ENCODE measurements around the gene VEGFB. TPM values are rescaled to one million over a fixed set of nuclear protein-coding genes. Genes with fewer than 3 reads are reported as not detected.

Gene VEGFB
- total RNA-seq, 1 experiment from 2014 or later = 47.5 TPM

- DNase-seq (ENCODE audit: low read depth, low spot score) (no peak), ATAC-seq (no peak)
- no peaks in the 10 kb centered on the region for H3K9me2 ChIP-seq (ENCODE audit: insufficient read depth)
- H3K9me3 ChIP-seq (ENCODE audit: control insufficient read depth in 1 of 2, insufficient read depth in 1 of 2, low read depth in 1 of 2, low read length in 2 of 2) = no peaks in the 10 kb centered on the region
- no peak overlapping the region for H3K4me3 ChIP-seq (replicated peaks in 1 of 2; ENCODE audit: low read depth in 1 of 2, low read length in 2 of 2)
- ChIA-PET CTCF (no interaction called here), POLR2A (no interaction called here), RAD21 (ENCODE audit: low non-redundant PET in 1 of 2, low total read pairs in 2 of 2, uncharacterized antibody in 2 of 2, unreplicated experiment in 2 of 2) (no interaction called here)
- H3K79me2 ChIP-seq (ENCODE audit: insufficient read depth, low read length) = peaks cover 18% of the 10 kb centered on the region
- no peaks in the 10 kb centered on the region for H4K20me1 ChIP-seq (ENCODE audit: insufficient read depth)
- no peak overlapping the region for H3K9ac ChIP-seq (ENCODE audit: low read length)
- H3K27me3 ChIP-seq (ENCODE audit: insufficient read depth, low read length) = no peaks in the 10 kb centered on the region
- H3K27ac ChIP-seq (ENCODE audit: low read depth, low read length) = no peak overlapping the region; the same call in 1 of the 2 replicates
- no TSS peak for BruUV-seq (replicated peaks)
- intact Hi-C loops (cut with micrococcal nuclease) = no loop called here
- no peak overlapping the region for H2AFZ ChIP-seq (ENCODE audit: low read depth, low read length, poor library complexity, severe bottlenecking)
- TF ChIP-seq ELF1 (IDR thresholded peaks at IDR 0.05; ENCODE audit: borderline replicate concordance, low read depth) (no peak), ZNF274 (IDR thresholded peaks at IDR 0.05; ENCODE audit: low read depth, low read length) (no peak), JUND (IDR thresholded peaks at IDR 0.05) (no peak), SIN3A (IDR thresholded peaks at IDR 0.05; ENCODE audit: low read depth) (no peak), RAD21 (IDR thresholded peaks at IDR 0.05; ENCODE audit: low read depth) (no peak), SP1 (IDR thresholded peaks at IDR 0.05; ENCODE audit: low read depth) (no peak), ZFX (IDR thresholded peaks at IDR 0.05) (no peak), CEBPB (IDR thresholded peaks at IDR 0.05; ENCODE audit: low read depth) (no peak), EGR1 (IDR thresholded peaks at IDR 0.05; ENCODE audit: low read depth) (no peak), SRF (IDR thresholded peaks at IDR 0.05; ENCODE audit: low read depth) (no peak), ZBTB33 (IDR thresholded peaks at IDR 0.05; ENCODE audit: extremely low read depth, insufficient replicate concordance, low read length) (no peak), POLR2A (IDR thresholded peaks at IDR 0.05; ENCODE audit: borderline replicate concordance, extremely low read depth, insufficient read depth, insufficient read length) (no peak), EZH2phosphoT487 (IDR thresholded peaks at IDR 0.05; ENCODE audit: borderline replicate concordance) (no peak)
- TF ChIP-seq, protein P1, sequence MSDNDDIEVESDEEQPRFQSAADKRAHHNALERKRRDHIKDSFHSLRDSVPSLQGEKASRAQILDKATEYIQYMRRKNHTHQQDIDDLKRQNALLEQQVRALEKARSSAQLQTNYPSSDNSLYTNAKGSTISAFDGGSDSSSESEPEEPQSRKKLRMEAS (IDR thresholded peaks at IDR 0.05) = no peak
- 0 out of 4 replicates have a peak, but pooled peaks cover 0 to 8% of the 10 kb centered on the region in 2 experiments for H3K36me3 ChIP-seq (ENCODE audit: control insufficient read depth in 1 of 2, insufficient read depth in 2 of 2, low read length in 2 of 2)
- H3K4me1 ChIP-seq (ENCODE audit: control insufficient read depth in 1 of 2, insufficient read depth in 2 of 2, low read length in 2 of 2) = peaks cover 21 to 58% of the 10 kb centered on the region in 2 experiments
- H3K4me2 ChIP-seq (ENCODE audit: low read length) = no peak overlapping the region
Observed at GRCh38 chr11:64237484-64237951, 3.1 kb downstream of the VEGFB start.
